Measurements from ENCODE around the gene CTIF. TPM values are rescaled to one million over a fixed set of nuclear protein-coding genes. Genes with fewer than 3 reads are reported as not detected.

Gene CTIF
- polyA plus RNA-seq, 4 donors, result 8.1 to 22.6 (median 11.3) TPM

DNA sequence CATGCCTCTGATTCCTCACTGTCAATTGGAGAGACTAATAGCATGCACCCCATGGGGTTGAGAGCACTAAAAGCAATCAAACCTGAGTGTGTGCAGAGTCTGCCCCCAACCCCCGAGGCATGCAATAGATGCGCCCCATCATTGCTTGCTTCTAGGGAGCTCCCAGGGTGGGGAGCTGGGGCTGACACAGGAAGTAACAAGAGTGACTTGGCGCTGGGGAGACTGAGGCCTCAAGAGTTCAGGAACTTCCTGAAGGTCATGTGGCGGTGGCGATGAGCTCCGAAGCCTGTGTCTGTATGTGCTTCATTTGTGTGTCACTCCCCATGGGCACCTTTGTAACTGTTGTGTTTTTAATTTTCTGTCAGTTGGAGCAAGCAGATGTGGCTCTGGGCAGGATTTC lies 61.2 kb downstream of the CTIF start:
- no peaks in the 10 kb centered on the region for H3K9me3 ChIP-seq (ENCODE audit: control insufficient read depth in 2 of 2, insufficient read depth in 1 of 2, low read depth in 1 of 2, low read length in 1 of 2)
- peaks cover 0 to 5% (median 0%) of the 10 kb centered on the region in 3 donors for H3K36me3 ChIP-seq (ENCODE audit: control insufficient read depth in 3 of 3, insufficient read depth in 2 of 3, low read depth in 1 of 3, low read length in 3 of 3)
- H3K4me1 ChIP-seq (ENCODE audit: control insufficient read depth in 3 of 3, insufficient read depth in 2 of 3, low read depth in 1 of 3, low read length in 2 of 3), result no peaks in the 10 kb centered on the region
- no peak for FAIRE-seq
- no peak for DNase-seq
- no peak overlapping the region for H3K27ac ChIP-seq (ENCODE audit: low read depth in 1 of 3, low read length in 2 of 3)
- H3K27me3 ChIP-seq (ENCODE audit: control insufficient read depth in 3 of 3, insufficient read depth in 3 of 3, low read length in 3 of 3), result no peaks in the 10 kb centered on the region
- no peak overlapping the region for H3K4me3 ChIP-seq (ENCODE audit: low read depth in 1 of 3, low read length in 3 of 3)
- 86 to 96% (median 92%) methylated on average over 6 of the region's 6 CpGs for WGBS, 3 donors

DNA sequence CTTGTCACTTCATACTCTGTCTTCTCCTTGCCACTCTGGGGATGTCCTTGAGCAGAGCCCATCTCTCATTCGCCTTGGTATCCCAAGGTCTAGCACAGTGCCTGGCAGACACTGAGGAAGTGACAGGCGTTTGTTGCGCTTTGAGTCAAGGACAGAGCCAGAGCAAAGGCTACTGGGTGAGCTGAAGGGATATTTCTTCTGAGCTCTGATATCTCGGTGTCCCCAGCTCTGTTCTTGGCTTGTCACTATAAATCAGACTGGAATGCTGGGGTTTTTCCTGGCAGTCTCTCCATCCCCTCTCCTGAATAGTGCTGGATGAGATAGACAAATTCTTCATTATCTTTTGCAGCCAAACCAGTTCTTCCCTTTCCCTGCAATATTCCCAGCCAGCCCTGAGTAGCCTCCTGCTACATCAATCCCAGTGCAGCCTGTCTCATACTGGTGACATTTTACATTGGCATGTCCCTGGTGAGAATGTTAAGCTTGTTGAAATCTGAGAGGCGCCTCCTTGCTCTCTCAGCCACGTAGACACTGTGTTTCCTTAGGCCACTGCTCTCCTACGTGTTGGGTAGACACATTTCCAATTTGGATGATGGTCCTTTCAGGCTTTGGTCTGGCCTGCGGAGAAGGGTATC lies 61.7 kb downstream of the CTIF start:
- H3K27me3 ChIP-seq (ENCODE audit: control insufficient read depth in 3 of 3, insufficient read depth in 3 of 3, low read length in 3 of 3), result no peaks in the 10 kb centered on the region
- WGBS, 3 donors, result 82 to 88% (median 87%) methylated on average over 8 of the region's 8 CpGs
- no peak for FAIRE-seq

GRCh38 chr18:48601343-48601742 lies 62.5 kb downstream of the CTIF start:
- H3K4me1 ChIP-seq (ENCODE audit: control insufficient read depth in 3 of 3, insufficient read depth in 2 of 3, low read depth in 1 of 3, low read length in 2 of 3), result no peaks in the 10 kb centered on the region
- no peaks in the 10 kb centered on the region for H3K36me3 ChIP-seq (ENCODE audit: control insufficient read depth in 3 of 3, insufficient read depth in 2 of 3, low read depth in 1 of 3, low read length in 3 of 3)
- 78 to 89% (median 79%) methylated on average over 4 of the region's 4 CpGs for WGBS, 3 donors
- no peak overlapping the region for H3K4me3 ChIP-seq (ENCODE audit: low read depth in 1 of 3, low read length in 3 of 3)
- DNase-seq (no peak), FAIRE-seq (no peak)
- H3K27ac ChIP-seq (ENCODE audit: low read depth in 1 of 3, low read length in 2 of 3), result no peak overlapping the region
- no peaks in the 10 kb centered on the region for H3K27me3 ChIP-seq (ENCODE audit: control insufficient read depth in 3 of 3, insufficient read depth in 3 of 3, low read length in 3 of 3)
- H3K9me3 ChIP-seq (ENCODE audit: control insufficient read depth in 2 of 2, insufficient read depth in 1 of 2, low read depth in 1 of 2, low read length in 1 of 2), result no peaks in the 10 kb centered on the region

More for the DNA sequence above, 61.7 kb downstream of the CTIF start:
- no peak overlapping the region for H3K27ac ChIP-seq (ENCODE audit: low read depth in 1 of 3, low read length in 2 of 3)
- peaks cover 0 to 1% (median 0%) of the 10 kb centered on the region in 3 donors for H3K36me3 ChIP-seq (ENCODE audit: control insufficient read depth in 3 of 3, insufficient read depth in 2 of 3, low read depth in 1 of 3, low read length in 3 of 3)
- H3K4me1 ChIP-seq (ENCODE audit: control insufficient read depth in 3 of 3, insufficient read depth in 2 of 3, low read depth in 1 of 3, low read length in 2 of 3), result no peaks in the 10 kb centered on the region
- H3K4me3 ChIP-seq (ENCODE audit: low read depth in 1 of 3, low read length in 3 of 3), result no peak overlapping the region
- H3K9me3 ChIP-seq (ENCODE audit: control insufficient read depth in 2 of 2, insufficient read depth in 1 of 2, low read depth in 1 of 2, low read length in 1 of 2), result no peaks in the 10 kb centered on the region
- no peak for DNase-seq

- no peak overlapping the region for H3K27ac ChIP-seq (ENCODE audit: low read depth in 1 of 3, low read length in 2 of 3)
- no peaks in the 10 kb centered on the region for H3K27me3 ChIP-seq (ENCODE audit: control insufficient read depth in 3 of 3, insufficient read depth in 3 of 3, low read length in 3 of 3)
- H3K4me1 ChIP-seq (ENCODE audit: control insufficient read depth in 3 of 3, insufficient read depth in 2 of 3, low read depth in 1 of 3, low read length in 2 of 3), result no peaks in the 10 kb centered on the region
- no peak overlapping the region for H3K4me3 ChIP-seq (ENCODE audit: low read depth in 1 of 3, low read length in 3 of 3)
- 85 to 95% (median 94%) methylated on average over 3 of the region's 3 CpGs for WGBS, 3 donors
- FAIRE-seq, result no peak
- H3K9me3 ChIP-seq (ENCODE audit: control insufficient read depth in 2 of 2, insufficient read depth in 1 of 2, low read depth in 1 of 2, low read length in 1 of 2), result no peaks in the 10 kb centered on the region
- no peak for DNase-seq
- no peaks in the 10 kb centered on the region for H3K36me3 ChIP-seq (ENCODE audit: control insufficient read depth in 3 of 3, insufficient read depth in 2 of 3, low read depth in 1 of 3, low read length in 3 of 3)
Measured at GRCh38 chr18:48602759-48603390, 64.0 kb downstream of the CTIF start.

DNA sequence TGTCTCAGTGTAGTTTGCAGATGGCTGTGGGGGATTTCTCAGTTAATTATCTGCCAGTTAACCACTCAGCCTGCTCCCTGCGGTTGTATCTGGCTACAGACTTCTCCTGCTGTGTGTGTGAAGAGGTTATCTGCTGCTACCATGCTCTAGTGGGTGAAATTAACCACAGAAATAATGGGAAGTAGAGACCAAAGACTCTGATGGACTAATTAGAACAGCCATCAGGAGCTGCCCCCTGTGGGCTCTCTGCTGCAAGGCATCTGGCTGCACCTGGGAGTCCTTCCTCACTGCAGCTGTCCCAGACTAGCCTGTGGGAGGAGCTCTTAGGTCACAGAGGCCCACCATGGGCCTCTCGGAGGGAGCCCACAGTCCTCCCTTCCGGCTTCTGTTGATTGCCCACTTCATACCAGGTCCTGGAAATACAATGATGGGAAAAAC lies 66.6 kb downstream of the CTIF start:
- Histone ChIP-seq H3K36me3 (ENCODE audit: control insufficient read depth in 3 of 3, insufficient read depth in 2 of 3, low read depth in 1 of 3, low read length in 3 of 3) (peaks cover 0 to 2% (median 0%) of the 10 kb centered on the region in 3 donors), H3K4me1 (ENCODE audit: control insufficient read depth in 3 of 3, insufficient read depth in 2 of 3, low read depth in 1 of 3, low read length in 2 of 3) (no peaks in the 10 kb centered on the region), H3K9me3 (ENCODE audit: control insufficient read depth in 2 of 2, insufficient read depth in 1 of 2, low read depth in 1 of 2, low read length in 1 of 2) (no peaks in the 10 kb centered on the region), H3K27me3 (ENCODE audit: control insufficient read depth in 3 of 3, insufficient read depth in 3 of 3, low read length in 3 of 3) (no peaks in the 10 kb centered on the region), H3K27ac (ENCODE audit: low read depth in 1 of 3, low read length in 2 of 3) (no peak overlapping the region), H3K4me3 (ENCODE audit: low read depth in 1 of 3, low read length in 3 of 3) (no peak overlapping the region)
- FAIRE-seq (no peak), DNase-seq (no peak)
- 73 to 79% (median 75%) methylated on average over 3 of the region's 3 CpGs for WGBS, 3 donors

DNA sequence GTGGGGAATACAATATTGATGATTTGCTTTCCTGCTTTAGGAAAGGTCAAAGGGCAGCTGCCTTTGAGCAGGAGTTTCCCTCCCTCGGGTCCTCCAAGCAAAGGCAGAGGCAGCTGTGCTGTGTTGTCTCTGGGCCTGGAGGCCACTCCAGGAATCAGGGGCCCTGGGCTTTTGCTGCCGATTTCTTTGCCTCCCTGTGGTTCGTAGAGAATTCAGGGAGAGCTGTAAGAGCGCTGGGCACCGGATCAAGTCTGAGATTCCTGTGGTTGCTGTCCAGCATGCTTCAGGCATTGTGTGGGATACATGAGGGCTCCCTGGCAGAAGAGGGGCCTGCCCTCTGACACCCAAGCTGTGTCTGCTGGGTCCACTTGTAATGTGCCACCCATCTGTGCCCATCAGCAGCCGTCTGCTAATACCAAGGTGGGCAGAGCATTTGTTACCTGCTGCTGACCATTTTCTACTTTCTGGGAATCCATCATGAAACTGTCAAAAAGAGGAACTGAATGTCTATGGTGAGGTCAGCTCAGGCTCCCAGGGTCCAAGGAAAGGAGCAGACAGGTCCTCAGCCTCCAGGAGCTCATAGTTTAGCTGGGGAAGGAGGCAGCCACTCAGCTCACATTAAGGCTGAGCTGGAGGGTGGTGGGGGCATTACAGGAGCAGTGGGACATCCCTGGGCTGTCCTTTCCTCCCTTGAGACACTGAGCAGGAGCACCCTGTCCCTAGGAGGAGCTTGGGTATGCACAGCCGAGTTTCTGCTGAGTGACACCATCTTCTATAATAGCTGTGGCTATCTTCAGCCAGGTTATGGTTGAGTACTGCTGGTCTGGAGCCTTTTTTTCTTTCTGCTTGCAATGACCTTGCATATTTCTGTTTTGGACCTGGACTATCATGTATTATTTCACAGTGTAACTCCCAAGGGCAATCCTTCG lies 68.5 kb downstream of the CTIF start:
- no peaks in the 10 kb centered on the region for H3K9me3 ChIP-seq (ENCODE audit: control insufficient read depth in 2 of 2, insufficient read depth in 1 of 2, low read depth in 1 of 2, low read length in 1 of 2)
- H3K27me3 ChIP-seq (ENCODE audit: control insufficient read depth in 3 of 3, insufficient read depth in 3 of 3, low read length in 3 of 3), result no peaks in the 10 kb centered on the region
- H3K4me1 ChIP-seq (ENCODE audit: control insufficient read depth in 3 of 3, insufficient read depth in 2 of 3, low read depth in 1 of 3, low read length in 2 of 3), result no peaks in the 10 kb centered on the region
- WGBS, 3 donors, result 63 to 80% (median 71%) methylated on average over 8 of the region's 8 CpGs
- no peak overlapping the region for H3K27ac ChIP-seq (ENCODE audit: low read depth in 1 of 3, low read length in 2 of 3)
- H3K36me3 ChIP-seq (ENCODE audit: control insufficient read depth in 3 of 3, insufficient read depth in 2 of 3, low read depth in 1 of 3, low read length in 3 of 3), result peaks cover 0 to 2% (median 0%) of the 10 kb centered on the region in 3 donors
- FAIRE-seq (no peak), DNase-seq (no peak)
- no peak overlapping the region for H3K4me3 ChIP-seq (ENCODE audit: low read depth in 1 of 3, low read length in 3 of 3)

GRCh38 chr18:48608581-48608980 lies 69.8 kb downstream of the CTIF start:
- no peaks in the 10 kb centered on the region for H3K4me1 ChIP-seq (ENCODE audit: control insufficient read depth in 3 of 3, insufficient read depth in 2 of 3, low read depth in 1 of 3, low read length in 2 of 3)
- no peak overlapping the region for H3K4me3 ChIP-seq (ENCODE audit: low read depth in 1 of 3, low read length in 3 of 3)
- FAIRE-seq, result no peak
- WGBS, 3 donors, result 74 to 79% (median 78%) methylated on average over 5 of the region's 5 CpGs
- H3K36me3 ChIP-seq (ENCODE audit: control insufficient read depth in 3 of 3, insufficient read depth in 2 of 3, low read depth in 1 of 3, low read length in 3 of 3), result peaks cover 0 to 2% (median 0%) of the 10 kb centered on the region in 3 donors
- no peak overlapping the region for H3K27ac ChIP-seq (ENCODE audit: low read depth in 1 of 3, low read length in 2 of 3)
- H3K9me3 ChIP-seq (ENCODE audit: control insufficient read depth in 2 of 2, insufficient read depth in 1 of 2, low read depth in 1 of 2, low read length in 1 of 2), result no peaks in the 10 kb centered on the region
- H3K27me3 ChIP-seq (ENCODE audit: control insufficient read depth in 3 of 3, insufficient read depth in 3 of 3, low read length in 3 of 3), result no peaks in the 10 kb centered on the region
- no peak for DNase-seq

- H3K27ac ChIP-seq (ENCODE audit: low read depth in 1 of 3, low read length in 2 of 3), result no peak overlapping the region
- peaks cover 0 to 2% (median 0%) of the 10 kb centered on the region in 3 donors for H3K36me3 ChIP-seq (ENCODE audit: control insufficient read depth in 3 of 3, insufficient read depth in 2 of 3, low read depth in 1 of 3, low read length in 3 of 3)
- no peak for DNase-seq
- no peak for FAIRE-seq
- no peaks in the 10 kb centered on the region for H3K27me3 ChIP-seq (ENCODE audit: control insufficient read depth in 3 of 3, insufficient read depth in 3 of 3, low read length in 3 of 3)
- no peak overlapping the region for H3K4me3 ChIP-seq (ENCODE audit: low read depth in 1 of 3, low read length in 3 of 3)
- no peaks in the 10 kb centered on the region for H3K4me1 ChIP-seq (ENCODE audit: control insufficient read depth in 3 of 3, insufficient read depth in 2 of 3, low read depth in 1 of 3, low read length in 2 of 3)
- no peaks in the 10 kb centered on the region for H3K9me3 ChIP-seq (ENCODE audit: control insufficient read depth in 2 of 2, insufficient read depth in 1 of 2, low read depth in 1 of 2, low read length in 1 of 2)
- WGBS, 3 donors, result 93% methylated on average over 3 of the region's 3 CpGs
Measured at GRCh38 chr18:48609114-48609513, 70.3 kb downstream of the CTIF start.

Measured in small intestine (tissue), 7 donors.